Measurements from ENCODE around the gene CSGALNACT2.
"Not testable (repeated sequence)": the region's sequence is repeated elsewhere in the genome, so short reads cannot be mapped to it uniquely, and the experiment has no call there.

CSGALNACT2 gene

DNA sequence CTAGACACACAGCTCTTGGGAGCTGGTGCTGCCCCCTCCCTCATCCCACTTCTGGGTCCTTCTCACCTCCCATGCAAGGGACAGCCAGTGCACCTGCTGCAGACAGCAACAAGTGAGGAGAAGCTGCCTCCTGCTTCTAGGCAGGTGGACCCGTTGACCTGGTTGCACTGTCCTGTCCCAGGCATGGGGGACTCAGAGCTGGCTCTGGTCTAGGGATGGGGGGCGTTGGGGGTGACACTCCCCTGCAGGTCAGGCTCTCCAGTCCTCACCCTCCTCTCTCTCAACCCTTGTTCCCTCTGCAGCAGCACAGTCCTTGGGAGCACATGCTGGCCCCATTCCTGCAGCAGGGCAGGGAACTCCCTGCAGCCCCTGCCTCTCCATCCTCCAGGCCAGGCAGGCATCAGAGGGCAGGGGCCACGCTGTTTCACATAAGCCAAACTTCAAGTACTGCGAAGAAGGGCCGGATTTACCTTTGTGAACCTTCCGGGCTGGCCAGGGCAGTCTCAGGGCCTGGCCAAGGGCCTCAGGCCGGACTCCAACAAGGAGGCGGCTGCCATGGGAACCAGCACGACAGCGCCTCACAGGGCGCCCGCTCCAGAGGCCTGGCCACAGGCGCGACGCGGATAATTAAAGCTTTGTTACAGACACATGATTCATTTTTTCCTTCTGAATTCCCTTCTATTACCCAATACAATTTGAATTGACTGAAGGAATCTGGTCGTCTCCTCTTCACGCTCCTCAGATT, 80.1 kb downstream of the CSGALNACT2 start:
- DNase-seq, result no peak

- no peak for DNase-seq
These were observed 80.9 kb downstream of the CSGALNACT2 start for GRCh38 chr10:43218951-43219837.

DNA sequence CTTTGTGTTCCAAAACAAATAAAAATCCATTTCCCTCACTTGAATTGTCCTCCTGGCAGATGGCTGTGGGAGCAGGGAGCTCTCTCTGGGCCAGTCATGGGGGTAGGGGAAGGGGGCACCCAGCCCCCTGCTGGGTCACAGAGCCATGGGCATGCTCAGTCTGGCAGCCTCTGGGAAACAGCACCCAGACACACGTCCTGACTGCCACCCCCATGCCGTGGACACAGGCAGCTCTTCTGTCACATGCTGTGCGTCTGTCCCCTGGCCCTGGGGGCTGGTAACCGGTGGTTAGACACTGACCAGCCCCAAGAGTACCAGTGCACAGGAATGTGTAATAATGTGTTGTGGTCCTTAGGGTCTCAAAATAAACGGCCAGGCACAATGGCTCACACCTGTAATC, 81.6 kb downstream of the CSGALNACT2 start:
- no peak for DNase-seq

GRCh38 chr10:43220251-43220650, 82.0 kb downstream of the CSGALNACT2 start:
- not testable (repeated sequence) for DNase-seq

- no peak for DNase-seq
These were observed 82.6 kb downstream of the CSGALNACT2 start for GRCh38 chr10:43220657-43221418.

GRCh38 chr10:43221419-43222209, 83.4 kb downstream of the CSGALNACT2 start:
- DNase-seq, result no peak

DNA sequence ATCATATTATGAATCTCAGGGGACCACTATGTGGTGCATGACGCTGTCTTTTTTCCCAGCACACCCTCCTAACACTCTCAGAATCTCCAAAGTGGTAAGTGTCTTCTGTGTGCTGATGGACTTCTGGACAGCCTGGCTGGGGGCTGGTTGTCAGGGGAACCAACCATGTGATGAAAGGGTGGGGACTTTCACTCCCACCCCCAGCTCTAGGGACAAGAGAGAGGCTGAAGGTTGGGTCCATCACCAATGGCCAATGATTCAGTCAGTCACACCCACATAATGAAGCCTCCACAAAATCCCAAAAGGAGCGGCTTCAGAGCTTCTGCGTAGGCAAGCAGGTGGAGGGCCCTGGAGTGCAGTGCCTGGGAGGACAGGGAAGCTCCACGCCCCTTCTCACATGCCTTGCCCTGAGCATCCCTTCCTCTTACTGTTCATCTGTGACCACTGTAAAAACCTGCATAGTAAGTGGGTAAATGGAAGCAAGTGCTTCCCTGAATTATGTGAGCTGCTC, 84.0 kb downstream of the CSGALNACT2 start:
- no peak for DNase-seq

GRCh38 chr10:43223056-43223455, 84.8 kb downstream of the CSGALNACT2 start:
- DNase-seq, result no peak

DNA sequence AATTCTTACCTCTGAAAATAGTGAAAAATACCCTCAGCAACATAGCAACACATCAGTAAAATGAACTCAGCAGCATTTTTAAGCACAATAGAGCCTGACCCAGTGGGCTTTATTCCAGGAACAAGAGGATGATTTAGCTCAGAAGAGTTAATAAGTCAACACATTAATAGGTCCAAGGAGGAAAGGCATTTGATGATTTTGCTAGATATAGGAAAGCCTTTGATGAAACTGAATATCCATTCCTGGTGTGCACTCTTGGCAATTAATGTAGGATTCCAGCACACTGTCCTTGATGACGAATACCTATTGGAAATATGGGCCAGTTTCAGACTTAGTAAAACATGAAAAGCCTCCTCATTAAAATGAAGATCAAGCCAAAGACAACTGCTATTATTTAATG, 86.1 kb downstream of the CSGALNACT2 start:
- no peak for DNase-seq

DNA sequence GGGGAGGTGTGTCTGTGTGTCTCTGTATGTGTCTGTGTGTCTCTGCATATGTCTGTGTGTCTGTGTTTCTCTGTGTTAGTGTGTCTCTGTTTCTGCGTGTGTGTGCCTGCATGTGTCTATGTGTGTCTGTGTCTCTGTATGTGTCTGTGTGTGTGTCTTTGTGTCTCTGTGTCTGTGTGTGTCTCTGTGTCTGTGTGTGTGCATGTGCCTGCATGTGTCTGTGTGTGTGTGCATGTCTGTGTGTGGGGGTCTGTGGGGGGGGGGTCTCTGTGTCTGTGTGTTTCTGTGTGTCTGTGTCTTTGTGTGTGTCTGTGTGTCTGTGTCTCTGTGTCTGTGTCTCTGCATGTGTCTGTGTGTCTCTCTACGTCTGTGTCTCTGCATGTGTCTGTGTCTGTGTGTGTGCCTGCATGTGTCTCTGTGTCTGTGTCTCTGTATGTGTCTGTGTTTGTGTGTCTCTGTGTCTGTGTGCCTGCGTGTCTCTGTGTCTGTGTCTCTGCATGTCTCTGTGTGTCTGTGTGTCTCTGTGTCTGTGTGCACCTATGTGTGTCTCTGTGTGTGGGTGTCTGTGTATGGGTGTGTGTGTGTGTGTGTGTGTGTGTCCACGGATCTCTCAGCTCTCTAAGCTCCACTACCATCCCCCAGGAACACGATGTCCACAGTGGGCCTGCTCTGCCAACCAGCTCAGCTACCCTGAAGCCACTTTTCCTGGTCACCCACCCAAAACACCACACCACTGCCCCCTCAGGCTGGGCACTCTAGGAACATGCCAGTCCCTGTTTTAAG, 87.0 kb downstream of the CSGALNACT2 start:
- DNase-seq, result no peak

GRCh38 chr10:43225787-43226153, 87.5 kb downstream of the CSGALNACT2 start:
- no peak for DNase-seq

DNA sequence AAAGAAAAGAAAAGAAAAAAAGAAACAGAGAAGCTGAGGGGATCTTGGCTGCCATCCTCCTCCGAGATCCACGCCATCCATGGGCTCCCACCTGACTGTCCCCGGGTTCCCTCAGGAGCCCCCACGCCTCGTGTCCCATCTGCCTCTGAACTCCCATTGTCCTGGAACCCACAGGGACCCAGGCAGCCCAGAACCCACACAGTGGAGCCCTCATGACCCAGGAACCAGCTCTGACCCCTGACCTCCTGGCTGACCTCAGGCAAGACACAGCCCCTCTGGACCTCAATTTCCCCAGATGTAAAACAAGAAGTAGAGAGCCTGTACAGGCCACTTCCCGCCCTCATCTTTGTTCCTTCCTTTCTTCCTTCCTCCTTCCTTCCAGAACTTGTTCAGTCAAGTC, 88.2 kb downstream of the CSGALNACT2 start:
- no peak for DNase-seq

GRCh38 chr10:43226851-43227845, 88.9 kb downstream of the CSGALNACT2 start:
- DNase-seq, result no peak

GRCh38 chr10:43227911-43228782, 89.9 kb downstream of the CSGALNACT2 start:
- no peak for DNase-seq

DNA sequence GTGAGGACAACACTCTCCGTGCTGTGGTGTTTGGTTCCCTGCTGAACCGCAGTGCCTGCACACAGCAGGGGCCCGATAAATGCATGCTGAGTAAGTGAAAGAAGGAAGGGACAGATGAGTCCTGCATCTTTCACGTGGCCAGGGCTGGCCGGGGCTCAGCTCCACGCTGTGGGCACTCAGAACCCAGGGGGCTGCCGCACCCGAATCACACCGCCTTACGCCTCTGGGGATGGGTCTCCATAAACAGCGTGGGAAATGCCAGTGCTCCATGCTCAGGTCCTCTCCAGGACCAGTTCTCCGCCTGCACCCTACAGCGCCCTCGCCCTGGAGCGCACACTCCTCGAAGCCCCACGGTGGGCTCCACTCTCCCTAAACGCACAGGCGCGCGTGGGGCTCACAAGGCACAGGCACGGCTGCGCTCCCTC, 90.5 kb downstream of the CSGALNACT2 start:
- DNase-seq, result no peak

GRCh38 chr10:43229208-43230061, 91.2 kb downstream of the CSGALNACT2 start:
- DNase-seq, result no peak

DNA sequence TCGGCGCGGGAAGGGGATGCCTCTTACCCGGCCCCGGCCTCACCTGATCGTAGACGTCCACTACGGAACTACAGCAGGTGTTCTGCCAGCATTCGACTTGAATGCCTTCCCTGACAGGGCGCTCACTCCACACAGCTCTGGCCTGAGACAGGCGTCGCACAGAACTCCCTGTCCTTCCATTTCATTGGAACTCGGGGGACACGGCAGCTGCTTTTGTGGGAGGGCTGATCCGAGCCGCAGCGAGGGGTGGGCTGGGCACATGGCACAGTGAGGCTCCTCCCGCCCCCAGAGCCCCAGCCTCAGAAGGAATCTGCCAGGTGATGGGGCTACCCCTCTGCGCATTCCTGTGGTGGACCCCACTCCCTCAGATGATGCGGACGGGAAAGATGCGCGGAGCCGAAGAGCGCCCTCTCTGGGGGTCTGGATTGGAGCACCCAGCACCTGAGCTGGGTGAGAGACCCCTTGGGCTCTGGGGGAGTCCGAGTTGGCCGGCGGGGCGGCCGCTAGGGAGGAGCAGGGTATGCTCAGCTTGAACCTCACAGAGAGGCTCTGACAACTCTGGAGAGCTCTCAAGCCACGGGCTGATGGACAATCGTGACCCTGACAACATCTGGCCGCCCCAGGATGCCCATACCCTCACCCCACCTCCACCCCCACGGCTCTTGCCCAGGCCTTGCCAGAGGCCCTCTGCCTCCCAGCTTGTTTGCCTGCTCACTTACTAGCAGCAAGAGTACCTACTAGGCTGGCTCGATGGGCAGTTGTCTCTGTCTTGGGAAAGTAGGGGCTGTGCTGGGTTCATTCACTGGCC, 92.1 kb downstream of the CSGALNACT2 start:
- no peak for DNase-seq

All from bone marrow (tissue), 2 donors.